Stimulated activated CD4-positive, alpha-beta T cell treated with anti-CD3 and anti-CD28 coated beads, Interleukin-15, amount 100 ng/mL, for 24 hours (primary cell): ENCODE measurements around the gene TERC.

ENCODE experiments used
- DNase-seq: peaks from one replicate; pipeline ENCODE4 v3.0.0-alpha.2; 2020

Gene TERC

DNA sequence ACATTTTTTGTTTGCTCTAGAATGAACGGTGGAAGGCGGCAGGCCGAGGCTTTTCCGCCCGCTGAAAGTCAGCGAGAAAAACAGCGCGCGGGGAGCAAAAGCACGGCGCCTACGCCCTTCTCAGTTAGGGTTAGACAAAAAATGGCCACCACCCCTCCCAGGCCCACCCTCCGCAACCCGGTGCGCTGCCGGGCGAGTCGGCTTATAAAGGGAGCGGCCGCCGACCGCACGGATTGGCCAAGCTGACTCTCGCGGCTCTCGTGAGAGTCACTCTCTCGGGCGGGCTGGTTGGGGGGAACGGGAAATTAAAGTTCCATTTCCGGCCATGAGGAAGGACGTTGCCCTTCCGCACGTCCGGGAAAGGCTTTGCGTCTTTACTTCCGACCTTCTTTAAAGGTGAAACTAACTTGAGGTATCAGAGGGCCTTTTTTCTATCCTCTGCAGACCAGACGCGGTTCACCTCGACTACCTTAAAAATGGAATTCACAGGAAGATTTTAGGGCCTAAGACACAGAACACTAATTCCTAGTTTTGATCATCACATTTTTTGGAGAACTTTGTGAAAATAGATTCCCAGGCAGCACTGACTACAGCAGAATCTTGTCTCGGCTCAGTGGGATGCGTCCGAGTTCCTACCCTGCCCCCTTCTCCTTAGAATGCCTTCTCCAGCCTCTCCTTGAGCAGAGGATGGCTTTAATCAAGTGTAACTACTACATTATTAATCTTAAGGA, at the start of gene TERC:
TERC (minus strand) TSS at position 179 of the 731 bp plus-strand sequence.
- peak; percentile 94 for DNase-seq

- DNase-seq, result peak; percentile 81
These were observed 49.1 kb upstream of the TERC start for GRCh38 chr3:169813757-169814517.

DNA sequence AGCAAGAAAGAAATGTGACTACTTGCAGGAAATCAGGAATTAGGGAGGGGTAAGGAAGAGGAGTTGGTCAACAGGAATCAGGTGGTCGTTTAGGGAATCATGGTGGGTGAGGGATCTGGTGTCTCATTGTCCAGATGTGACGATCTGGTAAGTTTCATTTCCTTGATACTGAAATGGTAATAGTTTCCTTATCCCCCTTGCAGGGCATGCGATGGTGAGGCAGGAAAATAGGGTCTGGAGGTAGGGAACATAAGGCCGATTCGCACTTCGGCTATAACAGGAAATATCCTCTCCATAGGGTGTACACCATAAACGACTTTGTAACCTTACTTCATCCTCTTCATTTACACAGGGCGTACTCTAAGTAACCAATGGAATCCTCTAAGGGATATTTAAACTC, 48.4 kb upstream of the TERC start:
- DNase-seq, result no peak

DNA sequence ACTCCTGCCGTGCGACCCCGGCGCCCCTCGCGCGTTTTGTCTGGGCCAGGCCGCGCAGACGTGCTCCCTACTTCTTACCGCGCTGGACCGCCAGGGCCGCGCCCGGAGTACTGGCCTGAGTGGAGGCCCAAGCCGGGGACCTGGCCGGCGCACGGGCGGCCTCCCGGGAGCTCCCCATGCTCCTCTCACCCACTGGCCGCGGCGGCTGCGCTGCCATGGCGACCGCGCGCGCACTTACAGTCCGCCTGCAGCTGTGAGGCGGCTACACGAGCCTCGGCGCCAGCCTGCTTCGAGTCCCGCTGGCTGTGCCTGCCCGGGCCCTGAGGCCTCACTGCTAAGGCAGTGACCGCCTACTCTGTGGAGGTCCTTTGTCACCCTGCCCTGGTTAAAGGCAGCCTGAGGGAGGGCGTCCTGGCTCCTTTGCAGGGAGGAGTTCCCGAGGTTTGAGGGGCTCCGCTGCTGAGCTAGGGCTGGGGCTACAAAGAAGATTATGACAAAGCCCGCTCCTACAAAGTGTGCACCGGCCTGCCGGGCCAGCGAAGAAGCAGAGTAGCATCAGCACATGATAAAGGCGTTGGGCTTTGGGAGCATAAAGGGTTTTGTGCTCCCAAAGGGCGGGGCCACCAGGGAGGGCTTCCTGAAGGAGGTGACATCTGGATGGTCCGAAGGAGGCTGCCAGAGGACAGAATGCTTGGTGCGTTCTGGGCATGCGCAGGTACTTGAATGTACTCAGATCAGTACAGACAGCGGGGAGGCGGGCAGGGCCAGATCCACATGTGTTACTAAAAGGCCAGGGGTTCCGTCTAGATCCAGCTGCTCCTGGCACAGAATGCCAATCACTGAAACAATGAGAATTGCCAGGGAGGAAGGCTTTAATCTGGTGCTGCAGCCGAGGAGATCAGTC, 47.7 kb upstream of the TERC start, which contains the start of the genes LRRC34 and LRRIQ4:
LRRC34 (minus strand) TSS at position 573 of the 904 bp plus-strand sequence; CDS start at position 217, 356 bp downstream.
LRRIQ4 (plus strand) TSS at position 539 of the 904 bp plus-strand sequence. CDS start 9,052 bp downstream, outside the sequence.
- DNase-seq, result peak; percentile 87

- DNase-seq, result peak; percentile 28
These were observed 46.9 kb upstream of the TERC start for GRCh38 chr3:169811631-169812331.

- no peak for DNase-seq
These were observed 44.5 kb upstream of the TERC start for GRCh38 chr3:169809230-169809795.

- no peak for DNase-seq
These were observed 39.8 kb upstream of the TERC start for GRCh38 chr3:169804681-169805080.

- DNase-seq, result no peak
These were observed 27.5 kb upstream of the TERC start for GRCh38 chr3:169792359-169792758.

- DNase-seq, result no peak
These were observed 26.0 kb upstream of the TERC start for GRCh38 chr3:169790687-169791429.

GRCh38 chr3:169790219-169790618, 25.4 kb upstream of the TERC start:
- no peak for DNase-seq

GRCh38 chr3:169787791-169788190, 22.9 kb upstream of the TERC start:
- no peak for DNase-seq

DNA sequence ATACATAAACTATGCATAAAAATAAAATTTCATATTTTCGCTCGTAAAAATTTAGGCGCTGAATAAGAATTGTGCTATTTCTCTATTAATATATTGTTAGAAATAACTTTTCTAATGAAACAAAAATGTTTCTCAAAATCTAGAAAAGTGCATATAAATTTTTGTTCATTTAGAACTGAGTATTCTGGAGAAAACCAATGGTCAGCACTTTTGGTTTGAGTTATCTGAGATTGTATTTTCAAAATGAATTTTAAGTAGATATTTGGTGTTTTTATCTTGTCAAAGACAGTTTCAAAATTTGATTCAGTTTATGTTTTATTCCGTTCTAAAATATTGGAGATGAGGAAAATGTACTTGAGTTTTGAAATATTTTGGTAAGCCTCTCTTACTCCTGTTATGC, 22.3 kb upstream of the TERC start:
- DNase-seq, result no peak

GRCh38 chr3:169781209-169781855, 16.5 kb upstream of the TERC start:
- no peak for DNase-seq

DNA sequence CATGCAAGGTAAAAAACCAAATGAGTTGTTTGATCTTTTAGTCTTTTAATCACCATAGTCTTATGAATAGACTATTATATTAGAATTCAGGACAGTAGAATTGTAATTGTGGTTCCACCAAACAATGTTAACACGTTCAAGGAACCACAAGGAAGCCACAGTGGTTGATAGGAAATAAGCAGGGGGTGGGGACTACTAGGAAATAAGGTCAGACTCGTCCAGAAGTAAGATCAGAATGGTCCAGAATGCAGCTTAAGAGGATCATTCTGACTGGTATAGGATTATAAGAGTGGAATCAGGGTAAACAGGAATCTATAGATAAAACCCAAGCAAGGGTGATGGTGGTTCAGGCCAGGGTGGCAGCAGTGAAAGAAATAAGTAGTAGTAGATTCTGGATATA, 15.9 kb upstream of the TERC start:
- DNase-seq, result no peak

DNA sequence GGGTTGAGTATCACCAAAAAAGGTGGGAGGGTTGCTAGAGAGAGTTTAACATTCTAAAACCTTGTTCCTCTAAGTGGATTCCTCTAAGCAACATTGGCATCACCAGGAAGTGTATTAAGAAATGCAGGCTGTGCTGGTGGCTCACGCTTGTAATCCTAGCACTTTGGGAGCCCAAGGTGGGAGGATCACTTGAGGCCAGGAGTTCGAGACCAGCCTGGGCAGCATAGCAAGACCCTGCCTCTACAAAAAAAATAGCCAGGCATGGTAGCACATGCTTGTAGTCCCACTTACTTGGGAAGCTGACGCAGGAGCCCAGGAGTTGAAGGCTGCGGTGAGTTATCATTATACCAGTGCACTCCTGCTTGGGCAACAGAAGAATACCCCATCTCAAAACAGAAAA, 13.0 kb upstream of the TERC start:
- no peak for DNase-seq

- DNase-seq, result no peak
These were observed 9.3 kb upstream of the TERC start for GRCh38 chr3:169774186-169774585.

GRCh38 chr3:169772897-169773816, 8.3 kb upstream of the TERC start, which contains the start of gene MYNN:
Gene MYNN (plus strand): TSS chr3:169773396. CDS start chr3:169774296, 900 bp downstream.
- peak; percentile 94 for DNase-seq

GRCh38 chr3:169772305-169772896, 7.5 kb upstream of the TERC start:
- DNase-seq, result peak; percentile 76
